ENCODE measurements around the gene NCOA1.

Gene NCOA1

GRCh38 chr2:24768013-24768412, 277.0 kb downstream of the NCOA1 start:
- ATAC-seq (ENCODE audit: insufficient read depth, low read depth) = no peak
- no peaks in the 10 kb centered on the region for H4K20me1 ChIP-seq (ENCODE audit: insufficient read depth, low read length)
- DNase-seq = no peak
- H2AFZ ChIP-seq (ENCODE audit: low read depth, low read length) = no peak overlapping the region
- no peak overlapping the region for H3K4me2 ChIP-seq (ENCODE audit: insufficient read depth, low read length)
- H3K27ac ChIP-seq (ENCODE audit: low read length) = no peak overlapping the region
- TF ChIP-seq EZH2 (IDR thresholded peaks at IDR 0.05; ENCODE audit: borderline replicate concordance, low read depth, low read length, severe bottlenecking) = no peak
- TF ChIP-seq CTCF (IDR thresholded peaks at IDR 0.05; ENCODE audit: borderline replicate concordance, extremely low read depth, low read length, poor library complexity, severe bottlenecking) = no peak
- no peak overlapping the region for H3K4me3 ChIP-seq (ENCODE audit: low read depth in 1 of 2, low read length in 2 of 2)
- H3K79me2 ChIP-seq (ENCODE audit: insufficient read depth, low read length) = no peaks in the 10 kb centered on the region
- H3K9ac ChIP-seq (ENCODE audit: low read depth, low read length) = no peak overlapping the region
- no peaks in the 10 kb centered on the region for H3K4me1 ChIP-seq (ENCODE audit: insufficient read depth, low read length)
- H3K36me3 ChIP-seq (ENCODE audit: insufficient read depth, low read length) = peaks cover 27% of the 10 kb centered on the region
- H3K27me3 ChIP-seq (ENCODE audit: insufficient read depth, low read length, poor library complexity) = no peaks in the 10 kb centered on the region
- H3K9me3 ChIP-seq (ENCODE audit: insufficient read depth, low read length, severe bottlenecking) = no peaks in the 10 kb centered on the region

GRCh38 chr2:24768601-24769000, 277.5 kb downstream of the NCOA1 start:
- Histone ChIP-seq H3K9me3 (ENCODE audit: insufficient read depth, low read length, severe bottlenecking) (no peaks in the 10 kb centered on the region), H3K9ac (ENCODE audit: low read depth, low read length) (no peak overlapping the region), H3K79me2 (ENCODE audit: insufficient read depth, low read length) (no peaks in the 10 kb centered on the region), H3K27ac (ENCODE audit: low read length) (no peak overlapping the region), H3K4me2 (ENCODE audit: insufficient read depth, low read length) (no peak overlapping the region), H3K36me3 (ENCODE audit: insufficient read depth, low read length) (peaks cover 25% of the 10 kb centered on the region), H4K20me1 (ENCODE audit: insufficient read depth, low read length) (no peaks in the 10 kb centered on the region), H2AFZ (ENCODE audit: low read depth, low read length) (no peak overlapping the region), H3K4me3 (ENCODE audit: low read depth in 1 of 2, low read length in 2 of 2) (no peak overlapping the region), H3K4me1 (ENCODE audit: insufficient read depth, low read length) (no peaks in the 10 kb centered on the region), H3K27me3 (ENCODE audit: insufficient read depth, low read length, poor library complexity) (no peaks in the 10 kb centered on the region)
- TF ChIP-seq EZH2 (IDR thresholded peaks at IDR 0.05; ENCODE audit: borderline replicate concordance, low read depth, low read length, severe bottlenecking) = no peak
- no peak for TF ChIP-seq CTCF (IDR thresholded peaks at IDR 0.05; ENCODE audit: borderline replicate concordance, extremely low read depth, low read length, poor library complexity, severe bottlenecking)
- ATAC-seq (ENCODE audit: insufficient read depth, low read depth) (no peak), DNase-seq (no peak)

- H4K20me1 ChIP-seq (ENCODE audit: insufficient read depth, low read length) = no peaks in the 10 kb centered on the region
- no peaks in the 10 kb centered on the region for H3K27me3 ChIP-seq (ENCODE audit: insufficient read depth, low read length, poor library complexity)
- H3K9me3 ChIP-seq (ENCODE audit: insufficient read depth, low read length, severe bottlenecking) = no peaks in the 10 kb centered on the region
- ATAC-seq (ENCODE audit: insufficient read depth, low read depth) (no peak), DNase-seq (no peak)
- H3K36me3 ChIP-seq (ENCODE audit: insufficient read depth, low read length) = peaks cover 21% of the 10 kb centered on the region
- H3K4me2 ChIP-seq (ENCODE audit: insufficient read depth, low read length) = no peak overlapping the region
- H3K9ac ChIP-seq (ENCODE audit: low read depth, low read length) = no peak overlapping the region
- H3K27ac ChIP-seq (ENCODE audit: low read length) = no peak overlapping the region
- H3K4me3 ChIP-seq (ENCODE audit: low read depth in 1 of 2, low read length in 2 of 2) = no peak overlapping the region
- H2AFZ ChIP-seq (ENCODE audit: low read depth, low read length) = no peak overlapping the region
- TF ChIP-seq CTCF (IDR thresholded peaks at IDR 0.05; ENCODE audit: borderline replicate concordance, extremely low read depth, low read length, poor library complexity, severe bottlenecking) = no peak
- no peak for TF ChIP-seq EZH2 (IDR thresholded peaks at IDR 0.05; ENCODE audit: borderline replicate concordance, low read depth, low read length, severe bottlenecking)
- no peaks in the 10 kb centered on the region for H3K79me2 ChIP-seq (ENCODE audit: insufficient read depth, low read length)
- no peaks in the 10 kb centered on the region for H3K4me1 ChIP-seq (ENCODE audit: insufficient read depth, low read length)
Measured at GRCh38 chr2:24771061-24771460, 280.0 kb downstream of the NCOA1 start.
